HuH-7 (cell line): ENCODE results near the gene PRKCZ.

Source experiments
- DNase-seq: peaks from one replicate; pipeline ENCODE4 v3.0.0; 2011; ENCODE audit warnings: low spot score

PRKCZ gene

DNA sequence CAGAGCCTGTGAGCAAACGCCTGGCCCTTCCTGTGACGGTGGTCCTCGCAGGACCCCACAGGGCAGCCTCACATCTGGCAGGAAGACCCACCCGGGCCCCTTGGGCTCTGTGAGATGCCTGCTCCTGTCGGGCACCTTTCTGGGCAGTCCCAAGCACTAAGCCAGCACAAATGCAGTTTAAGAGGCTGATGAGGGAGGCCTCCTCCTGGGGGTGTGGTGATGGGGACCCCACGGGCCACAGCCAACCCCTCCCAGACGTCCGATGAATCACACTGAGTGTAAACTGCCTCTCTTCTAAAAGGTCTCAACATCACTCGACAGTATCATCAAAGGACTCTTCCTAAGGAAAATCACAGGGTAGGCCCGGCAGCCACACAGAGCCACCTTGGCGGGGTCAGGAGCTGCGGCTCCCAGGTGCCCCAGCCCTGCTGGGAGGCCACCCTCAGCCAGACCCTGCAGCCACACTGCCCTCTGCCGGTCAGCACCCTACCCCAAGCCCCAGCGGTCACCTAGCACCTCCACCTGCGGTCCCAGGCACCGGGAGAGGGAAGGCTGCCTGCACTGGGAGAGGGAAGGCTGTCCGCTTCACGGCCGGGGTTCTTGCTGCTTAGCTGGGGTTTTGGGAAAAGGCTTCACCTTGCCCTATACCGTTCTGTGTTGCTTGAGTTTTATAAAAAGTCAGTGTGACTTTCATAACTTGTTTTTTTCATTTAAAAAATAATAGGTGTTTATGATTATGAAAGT, 3.9 kb upstream of the PRKCZ start:
- DNase-seq: peak; percentile 96

DNA sequence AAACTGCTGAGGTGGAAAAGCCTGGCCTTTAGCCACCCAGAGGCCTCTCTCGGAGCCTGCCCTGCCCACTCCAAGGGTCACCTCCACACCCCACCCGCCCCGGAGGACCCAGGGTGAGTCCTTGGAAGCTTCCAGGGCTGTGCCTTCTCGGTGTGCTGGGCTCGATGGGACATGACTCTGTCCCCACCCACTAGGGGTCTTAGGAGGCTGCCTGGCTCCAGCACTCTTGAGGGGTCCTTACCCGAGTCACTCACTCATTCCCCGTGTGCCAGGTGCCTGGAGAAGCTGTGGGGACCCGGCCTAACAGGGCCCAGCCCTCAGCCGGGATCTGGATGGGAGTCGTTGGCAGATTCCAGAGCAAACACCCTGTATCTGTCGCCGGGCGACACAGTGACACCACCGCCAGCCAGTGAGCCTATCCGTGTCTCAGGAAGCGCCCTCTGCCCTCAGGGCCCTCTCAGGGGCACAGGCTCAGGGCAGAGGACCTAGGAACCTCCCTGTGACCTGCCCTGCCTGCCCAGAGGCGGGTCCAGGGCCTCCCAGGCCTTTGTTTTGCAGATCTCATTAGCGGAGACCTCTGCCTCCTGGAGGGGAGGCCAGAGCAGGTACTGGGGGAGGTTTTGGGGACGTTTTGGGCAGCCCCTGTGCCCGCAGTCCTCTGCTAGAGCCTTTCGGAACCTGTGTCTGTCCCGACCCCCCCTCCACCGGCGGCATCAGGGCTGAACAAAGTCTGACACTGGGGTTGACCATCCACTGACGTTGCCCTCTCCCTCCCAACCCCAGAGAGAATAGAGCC, 3.1 kb upstream of the PRKCZ start:
- DNase-seq: no peak

DNA sequence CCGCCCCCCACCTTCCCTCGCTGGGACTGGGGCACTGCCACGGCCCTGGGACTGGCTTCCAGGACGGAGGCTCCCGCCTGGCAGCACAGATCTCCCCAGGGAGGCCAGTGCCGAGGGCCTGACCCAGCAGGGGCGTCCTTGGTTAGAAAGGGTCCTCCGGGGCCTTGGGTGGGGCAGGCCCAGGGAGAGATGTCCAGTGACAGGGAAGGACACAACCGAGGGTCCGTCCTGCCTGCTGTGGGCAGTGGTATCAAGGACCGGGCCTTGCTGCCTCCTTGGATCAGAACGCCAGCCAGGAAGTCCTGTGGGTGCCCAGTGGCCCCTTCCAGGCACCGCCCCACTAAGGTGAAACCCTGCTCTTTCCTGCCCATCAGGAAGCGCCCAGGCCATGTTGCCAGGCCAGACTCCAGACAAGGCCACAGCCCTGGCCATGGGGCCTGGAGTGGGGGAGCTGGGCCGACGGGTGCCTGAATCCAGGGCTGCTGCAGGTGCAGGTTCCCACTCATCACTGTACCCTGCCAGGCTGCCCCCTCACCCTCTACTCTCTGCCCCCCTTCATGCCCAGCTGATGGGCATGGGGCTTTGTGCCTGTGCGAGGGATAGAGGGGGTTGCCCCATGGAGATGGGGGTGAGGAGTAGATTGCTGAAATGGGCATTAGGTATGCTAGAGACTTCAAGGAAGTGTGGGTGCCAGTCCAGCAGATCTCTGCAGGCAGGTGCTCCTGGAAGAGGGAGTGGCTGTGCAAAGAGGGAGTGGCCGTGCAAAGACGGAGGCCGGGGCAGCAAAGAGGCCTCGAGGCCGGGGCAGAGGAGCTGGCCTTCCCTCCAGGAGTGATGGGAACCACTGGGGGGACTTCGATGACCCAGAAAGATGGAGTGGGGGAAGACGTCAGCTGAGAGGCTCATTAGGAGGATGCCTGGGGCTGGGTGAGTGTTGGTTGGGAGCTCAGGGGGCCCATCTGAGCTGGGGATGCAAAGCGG, 2.2 kb upstream of the PRKCZ start:
- DNase-seq: no peak

DNA sequence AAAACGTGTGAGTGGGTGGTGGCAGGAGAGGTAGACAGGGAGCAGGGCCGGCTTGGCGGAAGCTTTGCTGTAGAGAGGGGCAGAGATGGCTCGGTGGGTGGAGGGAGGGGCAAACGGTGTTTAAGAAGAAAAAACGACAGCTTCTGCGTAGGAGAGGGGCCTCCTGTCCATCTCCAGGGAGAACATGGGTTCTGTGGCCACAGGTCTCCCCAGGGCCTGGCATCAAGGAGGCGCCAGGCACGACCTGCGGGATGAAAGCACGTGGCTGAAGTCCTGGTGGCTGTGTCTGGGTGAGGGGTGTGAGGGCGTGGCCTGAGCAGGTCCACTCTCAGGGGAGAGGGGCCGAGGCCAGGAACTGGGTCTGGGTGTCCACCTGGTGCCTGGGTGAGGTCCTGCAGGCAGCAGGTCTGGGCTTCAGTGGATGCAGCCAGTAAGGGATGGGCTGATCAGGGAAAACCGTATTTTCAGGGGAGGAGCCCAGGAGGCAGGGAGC, 940 bp upstream of the PRKCZ start:
- peak; percentile 81 for DNase-seq

DNA sequence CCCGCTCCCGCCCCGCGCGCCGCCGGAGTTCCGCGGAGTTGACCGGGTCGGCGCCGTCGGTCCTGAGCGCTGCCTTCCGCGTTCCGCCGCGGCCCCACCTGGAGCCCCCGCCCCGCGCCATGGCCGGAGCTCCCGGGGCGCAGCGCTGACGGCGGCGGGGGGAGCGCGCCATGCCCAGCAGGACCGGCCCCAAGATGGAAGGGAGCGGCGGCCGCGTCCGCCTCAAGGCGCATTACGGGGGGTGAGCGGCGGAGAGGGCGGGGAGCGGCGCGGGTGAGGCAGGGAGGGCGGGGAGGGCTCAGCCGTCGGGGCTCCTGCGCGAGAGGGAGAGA, 216 bp downstream of the PRKCZ start:
- no peak for DNase-seq

DNA sequence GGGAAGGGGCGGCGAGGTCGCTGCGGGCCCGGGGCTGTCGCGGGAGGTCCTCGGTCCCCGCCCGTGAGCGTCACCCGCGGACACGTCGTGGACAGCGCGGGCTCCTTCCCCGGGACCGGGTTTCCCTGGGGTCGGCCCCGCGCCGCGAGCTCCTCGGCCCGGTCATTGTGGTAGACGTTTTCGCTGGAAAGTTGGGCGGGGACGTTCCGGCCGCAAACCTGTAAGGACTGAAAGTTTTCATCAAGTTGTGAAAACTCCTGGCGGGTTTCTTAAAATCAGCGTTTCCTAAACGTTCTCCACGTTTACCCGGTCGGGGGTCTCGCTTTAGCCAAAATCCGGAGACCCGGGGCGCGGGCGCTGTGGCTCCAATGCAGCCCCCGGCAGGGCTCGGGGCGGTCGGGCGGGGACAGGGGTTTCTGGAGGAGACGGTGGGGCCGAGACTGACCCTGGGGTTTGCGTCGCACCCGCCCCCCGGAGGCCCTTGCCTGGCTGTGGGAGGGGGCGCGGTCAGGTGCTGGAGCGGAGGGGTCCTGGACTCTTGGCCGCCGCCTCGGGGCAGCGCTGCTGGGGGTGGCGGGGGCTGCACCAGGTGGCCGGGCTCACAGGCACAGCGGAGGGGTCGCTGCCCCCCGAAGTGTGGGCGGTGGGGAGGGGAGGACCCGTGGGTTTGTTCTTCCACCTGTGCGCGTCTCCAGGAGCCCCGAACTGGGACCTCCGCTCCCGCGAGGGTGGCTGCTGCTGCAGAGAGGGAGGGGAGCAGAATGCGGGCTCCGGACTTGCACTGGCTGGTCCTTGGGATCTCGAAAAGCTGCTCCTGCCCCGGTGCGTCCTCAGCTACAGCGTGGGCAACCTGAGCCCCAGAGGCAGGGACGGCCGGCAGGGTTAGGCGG, 827 bp downstream of the PRKCZ start:
- no peak for DNase-seq

DNA sequence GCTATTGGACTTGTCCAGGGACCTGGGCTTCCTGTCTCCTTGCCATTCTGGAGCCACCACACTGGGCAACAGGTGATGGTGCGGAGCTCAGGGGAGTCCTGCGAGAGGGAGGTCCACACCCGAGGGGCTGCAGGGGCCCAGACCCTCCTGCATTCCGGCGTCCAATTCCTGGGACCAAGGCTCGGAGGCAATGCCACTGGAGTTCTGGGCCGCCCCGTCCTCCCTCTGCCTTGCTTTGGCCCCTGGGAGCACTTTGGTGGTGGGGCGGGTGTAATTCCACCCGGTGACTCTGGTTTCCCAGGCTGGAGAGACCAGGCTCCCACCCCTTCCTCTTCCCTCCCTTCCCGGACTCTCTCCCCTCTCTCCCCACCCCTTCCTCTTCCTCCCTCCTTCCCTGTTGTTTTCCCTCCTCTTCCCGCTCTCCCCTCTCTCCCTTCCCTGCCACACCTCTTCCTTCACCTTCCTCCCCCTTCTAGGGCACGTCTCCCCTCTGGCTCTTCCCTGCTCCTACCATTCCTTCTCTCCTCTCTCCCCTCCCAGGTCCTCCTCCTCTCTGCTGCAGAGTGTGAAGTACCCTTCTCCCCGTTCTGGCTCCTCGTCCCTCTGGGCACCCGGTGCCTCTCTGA, 2.0 kb downstream of the PRKCZ start:
- no peak for DNase-seq

DNA sequence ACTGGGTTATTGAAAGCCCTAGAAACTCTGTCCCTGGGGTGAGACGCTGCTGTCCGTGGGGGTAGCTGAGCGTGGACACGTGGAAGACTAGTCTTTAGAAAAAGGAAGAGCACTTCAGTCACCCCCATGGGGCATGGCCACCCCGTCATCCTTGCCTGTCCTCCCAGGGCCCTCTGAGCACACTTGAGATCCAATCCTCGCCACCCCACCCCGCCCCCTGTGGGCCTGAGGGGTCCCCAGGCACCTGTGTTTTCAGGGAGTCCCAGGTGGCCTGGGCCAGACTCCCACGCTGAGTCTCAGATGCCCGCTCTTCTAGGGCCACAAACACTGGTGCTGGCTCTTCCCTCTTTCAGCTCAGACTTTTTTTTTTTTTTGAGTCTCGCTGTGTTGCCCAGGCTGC, 2.5 kb downstream of the PRKCZ start:
- DNase-seq: no peak

DNA sequence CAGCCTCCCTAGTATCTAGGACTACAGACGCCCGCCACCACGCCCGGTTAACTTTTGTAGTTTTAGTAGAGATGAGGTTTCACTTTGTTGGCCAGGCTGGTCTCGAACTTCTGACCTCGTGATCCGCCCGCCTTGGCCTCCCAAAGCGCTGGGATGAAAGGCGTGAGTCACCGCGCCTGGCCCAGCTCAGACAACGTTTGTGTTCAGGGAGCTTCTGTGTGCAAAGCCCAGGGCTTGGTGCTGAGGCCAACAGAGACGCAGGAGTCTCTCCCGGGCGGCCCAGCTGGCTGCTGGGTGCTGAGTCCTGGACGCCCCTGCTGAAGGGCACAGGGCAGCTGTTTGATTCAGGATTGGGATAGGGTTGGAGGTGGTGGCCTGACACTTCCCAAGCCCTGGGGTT, 3.0 kb downstream of the PRKCZ start:
- DNase-seq: no peak

DNA sequence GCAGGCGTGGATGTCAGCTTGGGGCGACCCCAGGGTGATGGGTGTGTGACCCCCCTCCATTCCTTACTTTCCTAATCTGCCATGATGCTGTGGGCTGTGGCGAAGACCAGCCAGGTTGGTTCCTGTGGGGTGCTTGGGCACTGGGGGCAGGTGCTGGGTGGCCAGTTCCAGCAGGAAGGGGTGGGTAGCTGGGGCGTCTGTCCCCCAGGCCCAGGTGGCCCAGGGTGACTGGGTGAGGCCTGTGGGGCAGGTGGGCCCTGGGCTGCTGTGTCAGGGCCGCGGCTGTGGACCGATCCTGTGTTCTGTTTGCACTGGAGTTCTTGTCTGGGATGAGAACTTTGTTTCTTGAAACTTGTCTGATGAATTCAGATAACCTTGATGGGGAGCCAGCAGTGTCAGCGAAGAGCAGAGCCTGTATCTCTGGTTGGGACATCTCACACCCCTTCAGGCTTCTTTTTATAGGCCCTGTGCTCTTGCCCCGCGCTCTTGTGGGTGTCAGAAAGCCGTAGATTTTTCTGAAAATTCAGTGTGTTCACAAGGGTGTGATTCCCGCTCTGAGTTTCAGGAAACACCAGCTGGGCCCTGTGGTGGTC, 3.7 kb downstream of the PRKCZ start:
- no peak for DNase-seq

DNA sequence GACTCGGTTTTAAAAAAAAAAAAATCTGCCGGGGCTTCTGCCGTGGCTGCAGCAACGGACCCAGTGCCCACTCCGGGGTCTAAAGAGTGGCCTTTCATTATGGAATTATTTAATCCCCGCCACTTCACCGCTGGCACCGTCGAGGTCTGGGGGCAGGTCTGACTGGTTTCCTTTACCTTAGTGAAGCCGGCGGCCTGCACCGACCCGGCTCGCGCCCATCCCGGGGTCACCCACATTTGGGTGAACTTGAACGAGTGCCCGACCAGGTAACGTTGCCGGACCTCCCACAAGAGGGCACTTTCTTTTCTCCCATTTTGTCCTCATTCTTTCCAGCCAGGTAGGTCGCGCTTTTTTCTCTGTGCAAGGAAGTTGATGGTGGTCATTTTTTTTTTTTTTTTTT, 4.3 kb downstream of the PRKCZ start:
- DNase-seq: no peak

DNA sequence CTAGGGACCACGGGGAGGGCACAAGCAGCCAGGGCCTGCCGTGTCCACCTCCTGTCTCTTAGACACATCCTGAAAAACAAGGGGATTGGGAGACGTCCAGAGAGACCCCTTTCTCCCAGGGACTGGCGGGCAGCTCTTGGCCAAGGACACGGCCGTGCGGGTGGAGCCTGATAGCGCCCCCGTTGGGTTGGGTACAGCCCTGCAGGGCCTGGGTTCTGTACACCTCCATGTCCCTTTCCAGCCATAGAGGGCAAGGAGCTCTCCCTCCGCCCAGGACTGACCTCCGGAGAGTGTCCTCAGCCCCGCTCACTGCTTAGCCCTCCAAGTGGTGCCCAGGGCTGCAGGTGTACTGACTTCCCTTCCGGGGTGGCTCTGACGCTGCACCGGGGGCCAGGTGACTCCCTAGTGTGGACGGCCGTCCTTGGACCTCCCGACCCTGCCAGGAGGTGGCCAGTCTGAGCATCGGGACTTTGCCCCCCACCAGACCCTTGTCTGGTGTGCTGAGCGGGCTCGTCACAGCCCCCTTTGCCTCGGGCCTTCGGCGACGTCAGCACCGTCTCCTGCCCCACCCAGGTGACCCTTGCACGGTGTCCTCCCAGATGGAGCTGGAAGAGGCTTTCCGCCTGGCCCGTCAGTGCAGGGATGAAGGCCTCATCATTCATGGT, 5.8 kb downstream of the PRKCZ start:
- no peak for DNase-seq

DNA sequence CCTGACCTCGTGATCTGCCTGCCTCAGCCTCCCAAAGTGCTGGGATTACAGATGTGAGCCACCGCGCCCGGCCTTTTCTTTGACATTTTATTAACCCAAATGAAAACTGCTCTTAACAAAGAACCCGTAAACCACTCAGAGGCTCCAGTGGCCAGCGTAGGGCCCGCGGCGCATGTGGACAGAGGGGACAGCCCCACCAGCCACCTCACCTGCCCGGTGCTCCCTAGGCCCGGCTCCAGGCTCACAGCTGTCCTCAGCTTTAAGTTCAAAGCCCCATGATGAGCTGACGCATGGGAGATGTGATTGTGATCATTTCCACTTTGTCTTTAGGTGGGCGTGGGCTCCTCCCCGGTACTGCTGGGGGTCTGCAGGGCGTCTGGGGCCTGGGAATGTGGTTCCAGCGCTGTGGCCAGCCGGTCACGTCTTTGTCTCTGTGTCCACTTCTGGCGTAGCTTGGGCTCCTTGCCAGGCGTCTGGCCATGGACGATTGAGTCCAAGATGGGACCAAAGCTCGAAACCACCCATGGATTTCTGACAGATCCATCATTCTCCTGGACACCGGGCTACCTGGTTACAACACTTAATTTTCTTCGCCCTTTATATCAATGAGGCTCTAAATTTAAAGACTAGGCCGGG, 6.9 kb downstream of the PRKCZ start:
- DNase-seq: no peak

DNA sequence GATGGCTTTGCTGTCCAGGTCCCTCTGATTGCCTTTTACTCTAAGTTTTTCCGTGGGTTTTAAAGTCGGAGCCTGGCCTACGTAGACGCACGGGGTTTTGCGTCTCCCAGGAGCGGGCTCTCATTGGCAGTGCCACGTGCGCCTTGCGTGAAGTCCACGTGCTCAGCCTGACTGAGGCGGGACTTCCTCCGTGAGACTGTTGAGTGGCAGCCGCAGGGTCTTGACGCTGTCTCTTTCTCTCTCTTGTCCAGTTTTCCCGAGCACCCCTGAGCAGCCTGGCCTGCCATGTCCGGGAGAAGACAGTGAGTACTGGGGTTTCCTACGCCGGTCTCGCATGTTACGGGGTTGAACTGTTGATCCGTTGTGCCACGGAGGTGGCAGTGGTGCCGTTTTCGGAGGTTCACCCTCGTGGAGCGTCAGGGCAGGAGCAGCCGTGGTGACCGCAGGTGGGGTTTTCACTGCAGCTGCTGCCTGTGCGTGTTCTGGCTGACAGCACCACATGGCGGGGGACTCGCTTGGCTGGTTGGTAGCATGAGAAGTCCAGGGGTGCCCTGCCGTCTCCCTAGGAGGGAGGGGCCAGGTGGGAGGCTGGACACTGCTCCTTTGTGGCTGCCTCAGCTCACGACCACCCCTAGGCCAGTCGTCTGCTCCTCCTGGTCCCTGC, 9.2 kb downstream of the PRKCZ start:
- DNase-seq: no peak

DNA sequence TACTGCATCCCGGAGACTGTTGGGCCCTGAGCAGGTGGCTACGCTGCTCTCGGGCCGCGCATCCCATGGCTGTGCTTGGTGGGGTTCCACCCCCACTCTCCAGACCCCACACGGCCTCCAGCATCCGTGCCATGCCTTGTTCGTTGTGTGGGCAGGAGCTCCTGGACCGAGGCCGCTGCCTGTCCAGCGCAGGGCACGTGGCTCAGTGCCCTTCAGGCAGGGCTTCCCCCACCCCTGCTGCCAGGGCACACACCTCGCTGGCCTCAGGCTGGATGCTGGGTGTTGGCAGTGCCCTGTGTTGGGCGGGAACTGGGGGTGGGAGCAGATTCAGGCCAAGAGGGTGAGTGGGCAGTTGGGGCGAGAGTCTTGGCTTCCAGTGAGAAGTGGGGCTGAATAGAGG, 9.9 kb downstream of the PRKCZ start:
- DNase-seq: no peak

DNA sequence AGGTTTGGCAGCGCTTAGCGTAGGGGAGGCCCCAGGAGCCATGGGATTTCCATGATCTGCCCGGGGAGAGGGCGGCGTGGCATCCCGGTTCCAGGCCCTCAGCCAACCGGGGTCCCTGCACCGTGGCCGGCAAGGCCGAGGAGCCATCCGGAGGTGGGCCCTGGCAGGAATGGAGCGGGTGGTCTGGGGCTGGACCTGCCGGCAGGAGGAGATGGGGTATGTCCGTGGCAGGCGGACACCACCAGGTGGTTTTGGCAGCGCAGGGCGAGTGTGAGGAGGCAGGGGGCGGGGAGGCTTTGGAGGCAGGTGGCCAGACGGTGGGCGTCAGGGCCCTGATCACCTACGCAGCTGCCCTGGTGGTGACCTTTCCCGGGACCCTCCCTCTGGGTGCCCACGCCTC, 10.3 kb downstream of the PRKCZ start:
- no peak for DNase-seq

DNA sequence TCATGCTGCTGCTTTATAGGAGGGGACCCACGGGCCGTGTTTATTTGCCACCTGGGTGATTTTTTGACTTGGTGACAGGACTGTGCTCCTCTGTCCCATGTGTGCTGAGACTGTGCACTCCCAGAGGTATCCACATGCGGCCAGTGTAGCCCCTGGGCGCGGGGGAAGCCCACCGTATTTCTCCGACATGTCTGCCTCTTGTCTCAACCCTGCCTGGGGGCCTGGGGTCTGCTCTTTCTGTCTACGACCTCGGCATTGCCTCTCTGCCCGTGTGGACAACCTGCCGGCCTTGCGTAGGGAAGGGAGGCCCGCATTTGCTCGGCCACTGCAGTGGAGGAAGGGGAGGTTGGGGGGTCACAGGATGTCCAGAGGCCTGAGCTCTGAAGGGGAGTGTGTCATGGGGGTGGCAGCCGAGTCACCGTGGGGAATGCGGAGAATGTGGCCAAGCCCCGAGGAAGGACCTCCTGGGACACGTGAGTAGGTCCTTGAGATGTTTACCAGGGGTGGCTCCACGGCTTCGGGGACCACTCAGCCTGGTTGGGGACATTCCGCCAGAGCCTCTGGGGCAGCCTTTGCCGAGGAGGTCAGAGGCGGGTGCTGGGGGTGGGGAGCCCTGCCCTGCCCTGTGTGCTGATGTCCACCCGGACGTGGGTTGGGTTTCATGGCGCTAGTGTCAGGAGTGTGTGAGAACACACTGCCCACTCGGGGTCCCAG, 11.0 kb downstream of the PRKCZ start:
- DNase-seq: no peak

DNA sequence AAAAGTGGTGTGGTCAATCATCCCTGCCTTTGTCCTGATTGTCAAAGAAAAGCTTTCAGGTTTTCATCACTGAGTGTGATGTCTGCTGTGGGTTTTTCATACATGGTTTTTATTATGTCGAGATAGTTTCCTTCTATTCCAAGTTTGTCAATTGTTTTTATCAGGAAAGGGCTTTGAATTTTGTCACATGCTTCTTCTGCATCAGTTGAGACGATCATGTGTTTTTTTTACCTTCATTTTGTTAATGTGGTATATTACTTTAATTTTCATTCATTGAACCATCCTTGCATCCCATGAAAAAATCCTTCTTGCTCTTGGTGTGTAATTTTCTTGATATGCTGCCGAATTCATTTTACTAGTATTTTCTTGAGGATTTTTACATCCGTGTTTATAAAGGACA, 15.5 kb downstream of the PRKCZ start:
- no peak for DNase-seq
